ENCODE data around the gene NRG3. TPM values are rescaled to one million over a fixed set of nuclear protein-coding genes. Genes with fewer than 3 reads are reported as not detected.

NRG3 gene
- total RNA-seq, 1 donor from 2014 or later = 2.3 TPM

GRCh38 chr10:82377608-82378007 is 502.6 kb downstream of the NRG3 start:
- DNase-seq (no peak), ATAC-seq (peak; percentile 71)
- no peaks in the 10 kb centered on the region for H3K36me3 ChIP-seq
- H3K4me3 ChIP-seq = no peak overlapping the region
- intact Hi-C loops (cut with DNase I) = no loop called here
- no peaks in the 10 kb centered on the region for H3K27me3 ChIP-seq
- H3K9me3 ChIP-seq = no peaks in the 10 kb centered on the region
- TF ChIP-seq CTCF (IDR thresholded peaks at IDR 0.05) = peak; percentile 44
- H3K27ac ChIP-seq = no peak overlapping the region
- no peaks in the 10 kb centered on the region for H3K4me1 ChIP-seq

GRCh38 chr10:82378146-82378545 is 503.2 kb downstream of the NRG3 start:
- Histone ChIP-seq H3K4me3 (no peak overlapping the region), H3K4me1 (no peaks in the 10 kb centered on the region), H3K27me3 (no peaks in the 10 kb centered on the region), H3K36me3 (no peaks in the 10 kb centered on the region), H3K27ac (no peak overlapping the region), H3K9me3 (no peaks in the 10 kb centered on the region)
- intact Hi-C loops (cut with DNase I) = no loop called here
- ATAC-seq (peak; percentile 80), DNase-seq (no peak)
- TF ChIP-seq CTCF (IDR thresholded peaks at IDR 0.05) = no peak

GRCh38 chr10:82383350-82383749 is 508.4 kb downstream of the NRG3 start:
- Histone ChIP-seq H3K4me1 (no peaks in the 10 kb centered on the region), H3K27me3 (no peaks in the 10 kb centered on the region), H3K9me3 (no peaks in the 10 kb centered on the region), H3K4me3 (no peak overlapping the region), H3K27ac (no peak overlapping the region), H3K36me3 (no peaks in the 10 kb centered on the region)
- no peak for DNase-seq
- ATAC-seq = no peak
- no peak for TF ChIP-seq CTCF (IDR thresholded peaks at IDR 0.05)
- intact Hi-C loops (cut with DNase I) = no loop called here

GRCh38 chr10:82390866-82391658 is 516.1 kb downstream of the NRG3 start:
- H3K27me3 ChIP-seq = no peaks in the 10 kb centered on the region
- no peak overlapping the region for H3K4me3 ChIP-seq
- ATAC-seq (no peak), DNase-seq (no peak)
- no peaks in the 10 kb centered on the region for H3K9me3 ChIP-seq
- TF ChIP-seq CTCF (IDR thresholded peaks at IDR 0.05) = no peak
- no peaks in the 10 kb centered on the region for H3K36me3 ChIP-seq
- intact Hi-C loops (cut with DNase I) = no loop called here
- H3K27ac ChIP-seq = no peak overlapping the region
- H3K4me1 ChIP-seq = no peaks in the 10 kb centered on the region

GRCh38 chr10:82391971-82392370 is 517.0 kb downstream of the NRG3 start:
- ATAC-seq (no peak), DNase-seq (no peak)
- Histone ChIP-seq H3K36me3 (no peaks in the 10 kb centered on the region), H3K4me1 (no peaks in the 10 kb centered on the region), H3K9me3 (no peaks in the 10 kb centered on the region), H3K27ac (no peak overlapping the region), H3K4me3 (no peak overlapping the region), H3K27me3 (no peaks in the 10 kb centered on the region)
- intact Hi-C loops (cut with DNase I) = no loop called here
- TF ChIP-seq CTCF (IDR thresholded peaks at IDR 0.05) = no peak

Measured in upper lobe of right lung (tissue), 1 donor.